ENCODE data around the gene NDRG4.

GRCh38 chr16:58503863-58504688, 4.1 kb downstream of the NDRG4 start:
- TF ChIP-seq CTCF (IDR thresholded peaks at IDR 0.05; ENCODE audit: low read depth, low read length, poor library complexity, severe bottlenecking) (no peak), EZH2phosphoT487 (IDR thresholded peaks at IDR 0.05; ENCODE audit: borderline replicate concordance, low read length) (no peak)

Data from DOHH2 (cell line).